Embryonic facial prominence (tissue), 1 donor: Measurements from ENCODE around the gene GDPD4.

Source experiments
- DNase-seq: peaks from one replicate; pipeline ENCODE4 v3.0.0-alpha.2; 2016; ENCODE audit errors: extremely low spot score

GDPD4 gene

DNA sequence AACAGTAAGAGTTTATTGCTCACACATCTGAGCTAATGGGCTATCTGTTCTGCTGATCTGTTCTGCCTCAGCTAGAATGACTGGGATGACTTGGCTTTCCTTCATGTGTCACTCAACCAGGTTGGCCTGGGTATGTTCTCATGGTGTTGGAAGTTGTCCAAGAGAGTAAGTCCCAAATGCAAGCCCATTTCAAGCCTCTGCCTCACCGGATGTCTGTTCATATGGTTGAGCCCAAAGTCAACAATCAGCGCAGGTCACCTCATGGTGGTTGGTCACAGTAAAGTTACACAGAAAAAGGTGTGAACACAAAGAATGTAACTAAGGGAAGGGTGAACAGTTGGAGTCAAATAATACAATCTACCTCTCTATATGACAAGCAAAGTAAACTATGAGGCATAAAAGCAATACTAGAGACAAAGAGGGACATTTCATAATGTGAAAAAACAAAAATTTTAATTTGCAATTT lies 1.9 kb downstream of the GDPD4 start:
- DNase-seq, result no peak

DNA sequence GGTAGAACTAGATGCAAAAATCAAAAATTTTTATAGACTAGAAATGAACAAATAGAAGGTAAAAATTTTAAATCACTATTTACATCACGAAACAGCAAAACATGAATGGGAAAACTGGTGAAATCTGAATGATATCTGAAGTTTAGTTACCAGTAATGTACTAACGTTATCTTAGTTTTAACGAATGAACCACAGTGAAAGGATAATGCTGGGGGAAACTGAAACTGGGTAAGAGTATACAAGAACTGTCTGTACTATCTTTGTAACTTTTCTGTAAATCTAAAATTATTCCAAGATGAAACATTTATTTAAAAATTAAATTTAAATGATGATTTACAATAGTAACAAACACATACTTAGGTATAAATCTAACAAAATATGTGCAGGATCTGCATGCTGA lies 7.4 kb downstream of the GDPD4 start:
- DNase-seq, result no peak

DNA sequence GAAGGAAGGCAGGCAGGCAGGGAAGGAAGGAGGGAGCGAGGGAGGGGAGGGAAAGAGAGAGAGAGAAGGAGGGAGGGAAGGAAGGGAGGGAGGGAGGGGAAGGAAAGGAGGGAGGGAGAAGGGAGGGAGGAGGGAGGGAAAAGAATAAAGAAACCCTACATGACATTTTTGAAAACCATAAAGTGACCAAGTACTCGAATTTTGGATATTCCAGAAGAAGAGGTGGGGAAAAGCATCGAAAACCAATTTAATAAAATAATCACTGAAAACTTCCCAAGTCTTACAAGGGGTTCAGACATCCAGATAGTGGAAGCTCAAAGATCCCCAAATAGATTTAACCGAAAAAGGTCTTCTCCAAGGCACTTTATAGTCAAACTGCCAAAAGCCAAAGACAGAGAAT lies 11.7 kb downstream of the GDPD4 start:
- DNase-seq, result no peak

DNA sequence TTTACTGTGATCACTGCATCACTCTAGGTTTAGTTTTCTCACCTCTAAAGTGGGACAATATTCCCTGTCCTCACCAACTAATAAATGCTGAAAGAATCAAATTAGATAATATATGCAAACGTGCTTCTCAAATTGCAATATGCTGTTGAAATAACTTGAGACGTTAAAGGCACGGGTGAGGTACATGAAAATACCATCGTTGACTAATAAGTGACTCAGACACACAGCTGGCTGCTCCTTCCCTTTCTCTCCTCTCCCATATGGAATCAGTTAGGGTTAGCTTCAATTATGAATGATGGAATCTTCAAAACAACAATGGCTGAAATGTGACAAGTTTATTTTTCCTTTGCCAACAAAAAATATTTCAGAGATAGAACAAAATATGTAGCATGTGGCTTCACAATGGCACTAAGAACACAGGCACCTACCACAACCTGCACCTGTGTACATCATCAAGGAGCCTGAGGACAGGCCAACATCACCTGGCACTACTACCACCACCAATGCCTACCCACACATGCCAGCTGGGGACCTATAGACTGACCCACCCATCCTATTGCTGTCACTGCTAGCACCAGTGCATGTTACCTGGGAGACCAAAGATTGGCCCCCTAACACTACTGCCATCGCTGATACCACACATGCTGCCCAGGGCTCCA lies 13.7 kb downstream of the GDPD4 start:
- no peak for DNase-seq

DNA sequence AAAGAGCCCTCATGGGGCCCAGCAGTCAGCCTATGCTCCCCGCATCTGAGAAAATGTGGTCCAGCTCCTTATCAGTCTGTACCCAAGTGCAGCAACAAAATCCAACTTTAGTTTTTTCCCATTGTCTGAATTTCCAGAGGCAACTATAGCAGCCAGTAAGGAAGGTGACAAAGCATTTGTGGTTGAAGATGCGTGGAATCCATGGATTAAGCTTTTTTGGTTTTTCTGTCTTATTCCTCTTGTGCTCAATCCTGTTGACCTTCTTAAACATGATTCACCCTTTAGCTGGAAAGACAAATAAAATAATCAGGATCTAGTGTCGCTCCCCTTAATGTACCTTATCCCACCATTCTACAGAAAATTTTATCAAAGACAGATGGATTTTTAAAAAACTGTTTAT lies 14.3 kb downstream of the GDPD4 start:
- no peak for DNase-seq

DNA sequence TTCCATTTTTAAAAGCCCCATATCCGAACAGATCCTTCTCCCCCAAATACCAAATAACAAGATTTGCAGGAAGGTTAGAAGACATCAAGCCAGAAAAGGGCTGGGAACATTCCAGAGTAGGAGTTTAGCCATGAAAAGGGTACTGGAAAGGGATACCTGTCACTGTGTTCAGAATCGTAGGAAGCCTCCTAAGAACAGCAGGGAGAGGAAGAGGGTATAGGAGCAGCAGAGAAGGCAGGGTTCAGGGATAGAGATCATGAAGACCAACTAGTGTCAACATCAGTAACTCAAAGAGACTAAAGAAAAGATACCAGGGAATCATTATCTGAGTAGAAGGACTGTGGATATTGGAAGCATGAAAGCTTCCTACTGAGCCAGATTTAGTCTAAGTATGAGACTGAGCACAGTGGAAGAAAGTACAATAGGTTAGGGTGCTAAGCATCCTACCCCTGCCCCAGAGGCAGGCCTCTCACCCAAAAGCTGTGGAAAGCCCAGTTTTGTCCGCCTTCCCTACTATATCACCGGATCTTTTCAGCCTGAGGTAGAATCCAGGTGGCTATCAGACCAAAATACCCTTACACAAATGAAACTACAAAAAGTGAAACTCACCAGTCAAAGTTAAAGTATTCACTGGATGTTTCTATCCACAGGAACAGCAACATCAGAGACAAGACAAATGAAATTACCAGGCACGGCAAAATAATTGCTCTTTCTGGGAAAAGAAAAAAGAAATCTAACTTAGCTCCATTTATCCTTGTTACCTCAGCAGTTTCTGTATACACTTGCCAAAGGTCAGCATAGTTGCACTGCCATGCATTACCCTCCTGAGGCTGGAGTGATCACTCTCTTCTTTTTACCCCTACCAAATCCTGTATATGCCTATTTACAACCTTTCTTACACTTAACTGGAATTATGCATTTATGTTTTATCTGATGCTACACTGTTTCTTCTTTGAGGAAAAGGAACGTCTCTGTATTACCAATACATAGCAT lies 16.7 kb downstream of the GDPD4 start:
- DNase-seq, result no peak

DNA sequence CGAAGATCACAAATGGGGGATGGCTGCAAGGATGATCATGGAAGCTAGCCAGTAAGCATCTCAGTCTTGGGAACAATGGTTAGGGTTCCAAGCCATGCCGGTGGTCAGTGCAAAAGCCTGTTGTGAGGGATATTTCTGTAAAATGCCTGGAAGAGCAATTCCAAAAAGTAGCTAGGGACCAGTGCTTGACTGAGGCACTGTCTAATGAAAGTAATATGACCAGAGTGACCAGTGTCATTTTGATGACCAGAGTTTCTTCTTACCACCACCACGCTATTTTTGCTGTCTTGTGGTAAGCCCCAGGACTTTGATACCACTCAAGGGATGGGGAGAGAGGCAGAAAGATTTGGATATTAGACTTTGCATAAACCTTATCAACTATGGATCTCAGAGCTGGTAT lies 18.4 kb downstream of the GDPD4 start:
- no peak for DNase-seq

DNA sequence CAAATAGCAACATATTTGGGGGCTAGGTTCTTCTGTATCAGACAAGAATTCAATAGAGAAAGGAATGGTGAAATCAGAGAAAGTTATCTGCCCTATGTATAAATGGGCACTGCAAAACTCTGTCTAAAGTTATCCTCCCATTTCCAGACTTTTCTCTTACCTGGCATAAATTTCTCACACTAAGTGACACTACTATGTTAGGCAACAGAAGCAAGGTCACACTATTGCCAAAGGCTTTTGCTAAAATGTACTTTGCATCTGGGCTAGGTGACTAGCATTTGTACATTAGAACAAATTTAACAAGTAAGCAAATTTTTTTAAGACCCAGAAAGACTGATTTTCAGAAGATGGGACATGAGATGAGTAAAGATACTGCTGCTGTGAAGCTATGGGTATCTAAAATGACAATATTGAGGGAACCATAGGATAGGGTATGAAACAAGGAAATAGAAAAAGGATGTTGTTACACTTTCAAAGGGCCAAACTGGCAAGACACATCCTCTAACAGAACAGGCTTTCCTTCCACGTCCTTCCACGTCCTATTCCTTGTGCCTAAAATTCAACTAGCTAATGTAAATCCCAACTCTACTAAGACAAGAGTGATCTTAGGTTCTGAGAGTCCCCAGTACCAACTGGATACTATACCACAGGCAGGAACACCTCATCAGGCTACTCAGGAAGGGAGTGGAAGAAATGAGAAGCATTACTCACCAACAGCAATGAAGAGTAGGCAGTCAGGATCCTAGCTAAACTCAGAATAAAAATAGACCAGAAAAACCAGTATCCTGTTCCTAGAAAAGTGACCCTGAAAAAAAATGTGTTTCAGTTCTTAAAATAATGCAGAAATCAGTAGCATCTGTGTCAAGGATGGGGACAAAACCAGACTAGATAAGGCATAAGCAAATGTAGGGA lies 22.6 kb downstream of the GDPD4 start:
- no peak for DNase-seq

DNA sequence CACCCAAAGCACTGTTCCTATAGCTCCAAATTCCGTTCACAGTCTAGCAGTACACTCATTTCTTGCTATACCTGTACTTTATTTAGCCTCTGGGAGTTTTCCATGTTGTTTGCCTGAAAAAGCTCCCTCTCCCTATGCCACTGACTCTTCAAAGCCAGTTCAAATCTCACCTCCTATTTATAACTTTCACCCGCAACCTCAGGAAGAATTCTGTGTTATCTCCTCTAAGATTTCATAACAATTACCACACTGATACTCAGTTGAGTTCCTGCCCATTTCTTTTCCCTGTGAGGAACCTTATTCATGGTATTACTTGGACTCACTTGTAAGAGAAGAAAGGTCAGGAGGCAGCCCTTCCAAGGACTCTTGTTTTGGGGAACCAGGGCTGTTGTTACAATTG lies 25.2 kb downstream of the GDPD4 start:
- DNase-seq, result no peak

DNA sequence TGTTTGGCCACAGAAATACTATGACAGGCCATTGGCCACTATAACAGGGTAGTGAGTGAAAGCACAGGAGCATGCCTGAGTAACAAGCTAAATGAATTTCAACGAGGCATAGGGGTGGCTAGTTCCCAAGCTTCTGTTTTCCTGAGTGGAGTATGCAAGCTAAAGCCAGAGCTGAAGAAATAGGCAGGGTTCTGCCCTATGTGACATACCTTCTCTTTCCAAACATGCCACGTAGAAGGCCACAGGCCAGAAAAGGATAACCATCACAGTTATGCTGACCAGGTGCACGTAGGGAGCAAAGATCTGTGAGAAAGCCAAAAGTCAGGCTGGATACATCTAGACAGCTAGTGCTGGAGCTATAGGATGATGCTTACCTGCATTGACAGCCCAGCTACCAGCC lies 30.6 kb downstream of the GDPD4 start:
- no peak for DNase-seq

DNA sequence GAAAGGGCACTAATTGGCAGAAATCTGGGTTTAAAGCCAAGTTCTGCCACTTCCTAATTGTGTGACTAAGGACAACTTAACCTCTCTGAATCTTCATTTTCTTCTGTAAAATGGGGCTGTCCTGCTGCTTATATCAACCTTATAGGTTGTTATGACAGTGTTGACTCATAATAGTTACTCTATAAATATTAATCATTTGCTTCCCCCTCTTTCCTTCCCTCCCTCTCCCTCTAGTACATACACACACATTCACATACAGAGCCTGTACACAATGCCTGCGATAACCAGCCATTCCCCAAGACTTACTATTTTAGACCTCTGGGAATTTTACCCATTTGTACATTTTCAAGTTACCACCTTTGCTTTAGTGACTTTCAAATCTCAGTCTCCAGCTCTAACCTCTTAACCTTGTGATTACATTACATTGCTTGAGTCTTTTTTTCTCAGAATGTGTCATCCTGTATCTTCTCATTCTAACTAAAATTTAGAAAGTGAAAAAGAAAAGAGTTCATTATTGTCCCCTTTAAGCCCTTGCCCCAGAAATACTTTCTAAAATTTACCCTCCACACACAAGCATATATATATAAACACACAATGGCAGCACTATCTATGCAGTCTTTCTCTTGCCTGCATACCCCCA lies 31.9 kb downstream of the GDPD4 start:
- DNase-seq, result no peak

DNA sequence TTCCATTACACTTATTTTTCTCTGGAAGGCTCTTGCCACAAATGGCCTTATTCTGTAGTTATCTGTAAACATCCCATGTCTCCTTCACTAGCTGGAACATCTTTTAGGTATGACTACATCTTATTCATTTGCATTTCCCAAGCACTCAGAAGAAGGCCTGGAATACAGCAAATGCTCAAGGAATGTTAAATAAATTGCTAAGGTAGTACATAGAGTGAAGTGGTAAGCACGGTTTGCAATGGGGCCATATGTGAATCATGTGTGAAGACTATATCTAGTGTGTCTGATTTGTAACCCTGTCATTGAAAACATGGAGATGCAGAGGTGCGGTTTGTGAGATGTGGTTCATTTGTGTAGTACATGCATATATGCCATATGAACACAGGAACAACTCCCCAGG lies 33.5 kb downstream of the GDPD4 start:
- DNase-seq, result no peak

DNA sequence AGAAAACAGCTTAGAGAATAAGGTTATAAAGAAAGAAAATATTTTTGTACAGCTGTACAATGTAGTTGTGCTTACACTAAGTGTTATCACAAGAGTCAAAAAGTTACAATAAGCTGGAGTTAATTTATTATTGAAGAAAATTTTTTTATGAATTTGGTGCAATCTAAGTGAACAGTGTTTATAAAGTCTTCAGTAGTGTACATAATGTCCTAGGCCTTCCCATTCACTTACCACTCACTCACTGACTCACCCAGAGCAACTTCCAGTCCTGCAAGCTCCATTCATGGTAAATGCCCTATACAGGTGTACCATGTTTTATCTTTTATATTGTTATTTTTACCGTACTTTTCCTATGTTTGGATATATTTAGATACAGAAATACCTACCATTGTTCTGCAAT lies 34.7 kb downstream of the GDPD4 start:
- no peak for DNase-seq

DNA sequence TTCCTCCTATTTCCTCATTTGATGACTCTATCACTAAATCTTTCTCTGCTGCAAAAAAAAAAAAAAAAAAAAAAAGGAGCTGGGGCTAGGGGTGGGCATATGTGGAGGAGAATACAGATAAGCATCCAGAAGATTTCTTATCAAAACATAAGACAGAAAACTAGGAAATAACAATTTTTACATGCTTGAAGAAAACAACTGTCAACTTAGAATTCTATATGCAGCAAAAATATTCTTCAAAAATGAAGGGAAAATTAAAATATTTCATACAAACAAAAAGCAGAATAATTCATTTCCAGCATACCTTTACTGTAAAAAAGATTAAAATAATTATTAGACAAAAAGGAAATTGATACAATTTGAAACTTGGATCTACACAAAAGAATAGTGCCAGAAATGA lies 38.7 kb downstream of the GDPD4 start:
- no peak for DNase-seq

DNA sequence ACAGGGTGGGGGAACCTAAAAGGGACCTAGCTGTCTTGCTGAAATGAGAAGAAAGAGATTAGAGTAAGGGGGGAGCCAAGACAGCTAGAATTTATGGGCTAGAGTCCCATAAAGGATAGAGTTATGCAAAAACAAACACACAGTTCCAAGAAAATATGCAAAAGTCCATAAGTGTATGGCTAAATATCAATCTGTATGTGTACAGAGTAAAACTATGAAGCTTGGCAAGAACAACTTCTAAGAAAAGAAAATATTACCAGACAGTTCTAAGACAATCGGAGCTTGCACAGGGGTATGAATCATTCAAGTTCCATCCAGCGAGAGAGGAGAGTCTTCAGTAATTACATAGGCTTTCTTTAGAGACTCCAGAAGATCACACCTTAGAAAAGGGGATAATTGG lies 41.8 kb downstream of the GDPD4 start:
- DNase-seq, result no peak

DNA sequence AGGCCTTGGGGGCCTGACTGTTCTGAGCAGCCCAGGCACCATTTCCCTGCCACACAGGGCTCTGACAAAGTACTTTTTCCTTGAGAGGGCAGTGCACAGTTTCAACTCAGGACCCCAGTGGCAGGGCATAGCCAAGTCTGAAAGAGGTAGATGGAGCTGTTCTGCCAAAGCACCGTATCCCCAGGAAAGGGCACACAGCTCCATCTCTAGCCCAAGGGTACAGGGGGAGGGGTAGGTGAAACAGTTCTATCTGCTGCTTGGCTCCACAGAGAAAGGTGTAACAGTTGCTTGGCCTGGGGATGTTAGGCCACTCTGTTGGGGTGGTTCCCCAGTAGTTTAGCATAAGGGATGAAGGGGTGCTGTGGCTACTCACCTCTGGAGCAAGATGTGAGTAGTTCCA lies 47.8 kb downstream of the GDPD4 start:
- DNase-seq, result no peak

DNA sequence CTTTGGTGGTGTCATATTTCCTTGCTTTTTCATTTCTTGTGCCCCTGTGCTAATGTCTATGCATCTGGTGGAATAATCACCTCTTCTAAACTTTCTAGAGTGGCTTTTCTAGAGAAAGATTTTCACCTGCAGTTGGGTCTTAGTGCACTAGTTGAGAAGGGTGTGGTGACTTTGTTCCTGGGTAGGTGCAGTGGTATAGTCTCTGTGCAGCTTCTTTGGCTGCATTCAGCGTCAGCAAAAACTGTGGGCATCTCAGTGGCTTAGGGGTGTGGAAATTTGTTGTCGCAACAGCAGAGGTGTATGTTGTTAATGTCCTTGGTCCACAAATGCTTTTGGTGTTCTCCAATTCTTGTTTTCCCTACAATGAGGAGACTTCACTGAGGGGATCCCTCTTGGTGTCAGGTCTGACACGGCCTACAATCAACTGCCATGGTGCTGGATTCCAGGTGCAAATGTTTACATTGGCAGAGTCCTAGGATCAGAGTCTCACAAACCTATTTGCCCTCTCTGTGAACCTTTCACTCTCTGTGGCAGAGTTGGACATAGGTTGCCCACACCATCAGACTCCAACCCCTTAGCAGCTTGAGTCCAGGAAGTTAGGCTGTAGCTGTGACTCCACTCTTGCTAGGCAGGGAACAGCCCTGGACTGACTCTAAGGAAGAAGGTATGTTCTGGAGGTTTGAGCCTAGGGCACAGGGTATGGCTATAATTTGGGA lies 48.8 kb downstream of the GDPD4 start:
- DNase-seq, result no peak

DNA sequence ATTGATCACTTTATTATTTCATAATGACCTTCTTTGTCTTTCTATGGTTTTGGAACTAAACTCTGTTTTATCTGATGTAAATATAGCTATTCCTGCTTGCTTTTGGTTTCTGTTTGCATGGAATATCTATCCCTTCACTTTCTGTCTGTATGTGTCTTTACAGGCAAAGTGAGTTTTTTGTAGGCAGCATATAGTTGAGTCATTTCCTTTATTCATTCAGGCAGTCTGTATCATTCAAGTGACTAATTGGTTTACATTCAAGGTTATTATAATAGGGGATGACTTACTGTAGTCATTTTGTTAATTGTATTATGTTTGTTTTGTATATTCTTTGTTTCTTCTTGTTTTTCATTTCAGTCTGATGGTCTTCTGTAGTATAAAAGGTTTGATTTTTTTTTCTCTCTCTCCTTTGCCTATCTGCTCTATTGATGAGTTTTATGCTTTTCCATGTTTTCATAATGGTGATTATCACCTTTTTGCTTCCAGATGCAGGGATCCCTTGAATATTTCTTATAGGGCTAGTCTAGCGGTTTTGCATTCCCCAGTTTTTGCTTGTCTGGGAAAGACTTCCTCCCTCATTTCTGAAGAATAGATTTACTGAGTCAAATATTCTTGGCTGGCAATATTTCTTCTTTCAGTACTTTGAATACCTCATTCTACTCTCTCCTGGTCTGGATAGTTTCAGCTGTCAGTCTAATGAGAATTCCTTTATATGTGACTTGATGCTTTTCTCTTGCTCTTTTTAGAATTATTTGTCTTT lies 50.4 kb downstream of the GDPD4 start:
- DNase-seq, result no peak

DNA sequence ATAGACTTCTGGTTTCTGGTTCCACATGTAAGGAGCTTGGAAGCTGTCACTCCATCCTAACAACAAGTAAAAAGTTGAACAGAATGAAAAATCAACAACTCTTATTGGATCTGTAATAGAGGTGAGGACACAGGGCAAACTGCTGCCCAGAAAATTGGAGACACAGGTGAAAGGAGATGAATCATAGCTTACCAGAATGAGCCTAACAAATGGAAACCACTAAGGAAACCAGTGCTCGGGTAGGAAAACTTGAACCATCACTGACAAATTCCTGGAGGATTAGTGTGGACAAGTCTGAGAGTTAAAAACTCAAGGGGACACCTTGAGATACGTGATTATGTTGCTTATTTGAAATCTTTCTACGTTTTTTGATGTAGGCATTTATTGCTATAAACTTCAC lies 52.1 kb downstream of the GDPD4 start:
- no peak for DNase-seq
